Middle frontal gyrus (tissue), 1 donor: Measurements from ENCODE around the gene FAM120A.
"Not testable (repeated sequence)": the region's sequence is repeated elsewhere in the genome, so short reads cannot be mapped to it uniquely, and the experiment has no call there.

Experiments
- DNase-seq: peaks from one replicate; pipeline ENCODE4 v3.0.0-alpha.2; 2015; ENCODE audit warnings: low spot score; ENCODE audit errors: extremely low spot score

Gene FAM120A

DNA sequence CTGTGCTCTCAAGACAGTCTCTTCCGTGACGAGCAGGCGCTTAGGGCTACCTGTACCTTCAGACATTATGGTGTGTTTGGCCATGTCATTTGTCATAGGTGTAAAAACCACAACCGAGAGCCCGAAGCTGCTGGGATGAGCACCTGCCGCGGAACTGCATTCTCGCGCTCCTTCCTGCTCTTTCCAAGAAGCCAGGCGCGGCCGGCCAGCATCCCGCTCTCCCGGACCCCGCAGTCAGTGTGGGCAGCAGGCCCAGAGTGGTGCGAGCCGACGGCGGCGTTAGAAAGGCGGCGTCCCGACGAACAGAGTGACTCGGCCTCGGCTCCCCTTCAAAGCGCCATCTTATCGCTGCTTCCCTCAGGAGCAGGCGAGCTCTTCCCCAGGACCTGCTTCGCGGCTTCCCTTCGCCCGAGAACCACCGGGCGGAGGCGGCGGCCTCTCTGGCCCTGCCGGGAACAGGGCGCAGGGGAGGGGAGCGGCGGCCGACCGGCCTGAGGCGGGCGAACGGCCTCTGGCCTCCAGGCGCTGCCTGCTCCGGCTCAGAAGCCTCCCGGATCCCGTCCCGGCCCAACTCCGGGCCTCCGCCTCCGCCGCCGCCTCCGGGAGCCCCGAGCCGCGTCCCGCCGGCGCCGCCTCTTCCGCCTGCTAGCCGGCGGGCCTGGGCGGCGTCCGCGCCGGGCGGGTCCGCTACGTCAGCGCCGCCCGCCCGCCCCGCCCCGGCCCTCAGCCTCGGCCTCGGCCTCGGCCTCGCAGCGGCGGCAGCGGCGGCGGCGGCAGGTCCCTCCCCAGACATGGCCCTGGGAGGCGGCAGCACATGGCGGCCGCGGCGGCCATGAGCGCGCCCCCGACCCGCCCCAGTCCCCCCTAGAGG lies at the start of gene FAM120A:
Gene FAM120A, plus strand, starts transcription at position 741 of the 871 bp plus-strand sequence. CDS start 231 bp downstream, outside the sequence.
- peak; percentile 63 for DNase-seq

- no peak for DNase-seq
Measured at GRCh38 chr9:93406371-93406770, 45.1 kb upstream of the FAM120A start.

- DNase-seq = no peak
Measured at GRCh38 chr9:93413530-93413929, 38.0 kb upstream of the FAM120A start.

- DNase-seq = no peak
Measured at GRCh38 chr9:93415176-93415690, 36.3 kb upstream of the FAM120A start.

DNA sequence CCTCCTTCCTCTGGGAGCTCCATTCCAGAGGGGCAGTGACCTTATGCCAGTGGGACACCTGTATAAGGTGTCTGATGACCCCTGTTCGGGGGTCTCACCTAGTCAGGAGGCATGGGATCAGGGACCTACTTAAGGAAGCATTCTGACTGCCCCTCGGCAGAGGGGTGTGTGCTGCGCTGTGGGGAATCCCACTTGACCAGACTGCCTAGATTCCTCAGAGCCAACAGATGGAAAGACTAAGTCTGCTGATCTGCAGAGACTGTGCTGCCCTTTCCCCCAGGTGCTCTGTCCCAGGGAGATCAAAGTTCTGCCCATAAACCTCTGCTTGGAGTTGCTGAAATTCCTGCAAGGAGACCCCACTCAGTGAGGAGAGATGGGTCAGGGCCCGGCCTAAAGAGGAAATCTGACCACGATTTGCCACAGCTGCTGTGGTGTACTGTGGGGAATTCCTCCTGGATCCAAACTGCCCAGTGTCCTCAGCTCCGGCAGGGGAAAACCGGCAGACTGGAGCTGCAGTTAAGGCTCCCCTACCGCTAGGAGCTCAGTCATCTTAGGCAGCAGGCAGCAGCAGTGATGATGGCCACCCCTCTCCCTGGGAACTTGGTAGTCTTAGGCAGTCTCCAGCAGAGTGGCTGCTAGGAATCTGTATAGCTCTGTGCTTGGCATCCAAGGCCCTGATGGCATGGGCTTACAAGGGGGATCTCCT lies 34.8 kb upstream of the FAM120A start:
- no peak for DNase-seq

- no peak for DNase-seq
Measured at GRCh38 chr9:93417538-93417937, 33.9 kb upstream of the FAM120A start.

GRCh38 chr9:93419023-93419422 lies 32.5 kb upstream of the FAM120A start:
- no peak for DNase-seq

DNA sequence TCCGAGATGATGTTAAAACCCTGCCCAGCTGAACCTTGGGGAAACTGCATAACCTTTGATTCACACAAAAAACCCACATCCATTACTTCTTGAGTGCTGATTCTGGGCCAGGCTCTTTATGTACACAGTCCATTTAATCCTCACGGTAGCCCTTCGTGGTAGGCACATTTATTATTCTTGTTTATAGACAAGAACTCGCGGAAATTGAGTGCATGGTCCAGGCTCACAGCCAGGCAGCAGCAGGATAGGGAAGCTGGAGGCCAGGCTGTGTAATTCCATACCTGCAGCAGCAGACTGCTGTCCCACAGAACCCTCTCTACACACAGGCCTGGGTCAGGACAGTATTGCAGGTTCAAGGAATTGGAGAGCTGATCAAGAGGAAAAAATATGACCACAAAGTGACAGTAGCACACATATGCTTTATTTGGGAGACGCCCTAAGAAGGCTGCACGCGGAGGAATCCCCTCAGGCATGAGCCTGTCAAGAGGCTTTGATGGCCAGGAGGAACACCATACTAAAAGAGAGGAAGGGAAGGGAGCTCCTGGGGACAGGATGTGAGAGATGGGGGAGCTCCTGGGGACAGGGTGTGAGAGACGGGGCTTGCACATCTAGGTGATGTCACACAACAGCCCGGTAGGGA lies 28.4 kb upstream of the FAM120A start:
- DNase-seq = no peak

GRCh38 chr9:93427655-93428379 lies 23.7 kb upstream of the FAM120A start:
- DNase-seq = no peak

DNA sequence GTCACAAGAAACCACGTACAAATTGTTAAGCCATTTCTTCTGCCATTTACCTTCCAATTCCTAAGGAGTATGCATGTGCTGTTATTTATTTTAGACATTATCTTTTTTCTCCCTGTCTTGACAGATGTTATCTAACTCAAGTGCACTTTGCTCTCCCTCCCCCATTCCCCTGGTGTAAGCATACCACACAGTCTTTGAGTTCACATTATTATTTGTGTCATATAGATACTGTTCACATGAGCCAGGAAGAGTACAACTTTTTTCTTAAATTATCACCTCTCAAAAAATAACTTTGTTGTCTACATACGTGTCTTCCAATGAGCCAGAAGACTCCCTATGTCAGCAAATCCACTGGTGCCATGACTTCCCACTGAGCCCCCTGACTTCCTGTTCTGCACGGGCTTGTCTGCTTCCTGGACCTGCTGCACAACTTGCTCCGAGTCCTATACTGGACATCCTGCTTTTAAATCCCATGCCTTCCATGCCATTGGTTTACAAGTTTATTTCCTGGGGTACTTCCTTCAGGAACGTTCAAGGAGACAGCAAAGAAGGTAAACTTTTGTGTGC lies 19.9 kb upstream of the FAM120A start:
- DNase-seq = no peak

DNA sequence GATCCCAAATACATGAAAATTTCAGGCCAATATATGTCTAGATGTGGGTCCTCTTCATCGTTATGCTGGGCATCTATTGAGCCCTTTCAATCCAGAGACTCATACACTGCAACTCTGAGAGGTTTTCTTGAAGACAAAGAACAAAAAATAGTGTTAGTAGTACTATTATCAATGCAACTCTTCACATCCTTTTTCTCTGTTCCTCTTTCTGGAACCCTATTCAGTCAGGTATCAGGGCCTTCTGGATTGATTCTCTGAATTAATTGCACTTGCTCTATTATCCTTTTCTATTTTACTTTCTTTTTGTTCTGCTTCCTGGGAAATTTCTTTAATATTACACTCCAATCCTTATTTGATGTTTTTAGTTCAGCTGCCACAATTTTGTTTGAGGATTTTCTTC lies 18.5 kb upstream of the FAM120A start:
- no peak for DNase-seq

- no peak for DNase-seq
Measured at GRCh38 chr9:93434056-93434455, 17.4 kb upstream of the FAM120A start.

DNA sequence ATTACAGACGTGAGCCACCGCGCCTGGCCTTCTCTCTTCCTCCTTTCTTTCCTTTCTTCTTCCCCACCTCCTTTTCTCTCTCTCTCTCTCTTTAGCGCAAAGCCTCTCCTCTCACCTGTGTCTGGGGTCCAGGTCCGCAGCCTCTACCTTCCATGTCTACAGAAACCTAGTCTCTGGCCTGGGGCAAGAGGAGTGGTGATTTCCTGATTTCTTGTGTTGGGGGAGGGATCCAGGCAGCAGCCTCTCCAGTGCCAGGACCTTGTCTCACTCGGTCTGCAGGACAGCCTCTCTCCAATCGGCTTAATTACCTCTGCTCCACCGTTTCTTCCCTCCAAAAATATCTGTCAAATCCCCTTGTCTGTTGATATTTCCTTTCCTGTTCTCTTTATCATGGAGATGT lies 16.1 kb upstream of the FAM120A start:
- no peak for DNase-seq

DNA sequence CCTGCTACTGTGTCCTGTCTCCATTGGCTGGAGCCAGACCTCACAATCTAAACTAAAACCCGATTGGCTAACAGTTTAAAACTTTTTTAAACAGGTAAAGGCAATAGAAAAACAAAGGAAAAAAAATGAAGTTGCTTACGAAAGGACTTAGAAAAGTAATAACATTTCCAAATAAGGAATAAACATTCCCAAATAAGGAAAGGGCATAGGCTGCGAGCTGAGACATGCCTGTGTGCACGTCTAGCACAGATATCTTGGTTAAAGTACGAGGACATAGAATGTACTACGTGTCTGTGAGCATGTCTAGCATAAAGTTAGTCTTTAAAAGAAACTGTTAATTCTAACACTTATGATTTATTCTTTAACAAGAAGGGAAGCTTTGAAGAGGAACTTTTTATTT lies 15.3 kb upstream of the FAM120A start:
- DNase-seq = no peak

DNA sequence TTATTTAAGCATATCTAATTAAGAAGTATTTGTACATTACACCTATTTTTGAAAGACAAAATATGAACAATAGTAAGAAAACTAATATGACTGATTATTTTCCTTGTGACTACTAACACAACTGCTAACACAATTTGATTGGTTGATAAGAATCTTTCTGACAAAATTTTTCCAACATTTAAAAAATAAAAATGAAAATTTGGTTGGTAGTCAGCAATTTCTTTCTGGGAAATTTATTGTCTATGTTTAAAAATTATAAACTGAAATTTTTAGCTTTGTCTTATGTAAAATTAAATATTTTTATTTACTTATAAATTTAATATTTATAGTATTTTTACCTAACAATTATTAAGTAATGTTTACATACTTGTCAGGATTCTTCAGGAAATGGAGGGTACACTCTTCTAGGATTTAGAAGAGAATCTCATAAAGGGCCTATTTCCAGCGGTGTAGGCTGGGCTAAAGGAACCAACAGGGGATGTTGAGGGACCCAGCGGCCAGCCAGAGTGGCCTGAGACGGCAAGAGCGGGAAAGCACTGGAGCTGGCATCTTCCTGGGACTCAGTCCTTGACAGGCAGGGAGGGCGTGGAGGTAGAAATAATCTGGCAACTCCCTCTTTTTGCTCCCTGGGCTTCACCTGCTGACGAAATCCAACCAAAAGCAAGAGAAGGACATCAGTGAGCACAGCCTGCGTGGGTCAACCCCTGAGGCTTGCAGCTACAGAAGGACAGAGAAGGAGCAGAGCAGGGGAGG lies 14.7 kb upstream of the FAM120A start:
- no peak for DNase-seq

- no peak for DNase-seq
Measured at GRCh38 chr9:93437996-93438395, 13.5 kb upstream of the FAM120A start.

- DNase-seq = not testable (repeated sequence)
Measured at GRCh38 chr9:93439301-93439700, 12.2 kb upstream of the FAM120A start.

DNA sequence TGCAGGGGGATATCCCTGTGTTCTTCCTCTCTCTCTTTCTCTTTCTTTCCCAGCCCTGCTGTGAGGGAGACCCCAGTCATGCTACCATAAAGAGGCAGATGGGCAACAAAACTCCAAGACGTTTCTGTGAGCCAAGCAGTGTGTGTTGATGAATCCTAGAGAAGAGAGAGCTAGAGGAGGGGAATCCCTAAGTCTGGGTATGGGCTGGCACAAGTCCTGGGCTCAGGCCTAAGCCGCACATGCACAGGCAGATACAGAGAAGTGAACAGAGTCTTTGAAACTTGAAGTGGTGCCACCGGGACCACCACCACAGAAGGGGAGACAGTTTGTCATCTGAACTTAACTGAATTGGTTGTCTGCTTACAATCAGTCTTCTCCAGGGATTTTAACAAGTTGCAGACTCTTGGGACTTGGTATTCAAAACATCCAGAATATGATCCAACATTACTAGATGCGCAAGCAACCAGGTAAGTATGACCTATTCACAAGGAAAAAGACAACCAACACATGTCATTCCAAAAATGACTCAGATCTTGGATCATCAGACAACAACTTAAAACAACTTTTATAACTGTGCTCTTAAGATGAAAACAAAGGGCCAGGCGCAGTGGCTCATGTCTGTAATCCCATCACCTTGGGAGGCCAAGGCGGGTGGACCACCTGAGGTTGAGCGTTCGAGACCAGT lies 10.4 kb upstream of the FAM120A start:
- no peak for DNase-seq

GRCh38 chr9:93446073-93446472 lies 5.4 kb upstream of the FAM120A start:
- no peak for DNase-seq

DNA sequence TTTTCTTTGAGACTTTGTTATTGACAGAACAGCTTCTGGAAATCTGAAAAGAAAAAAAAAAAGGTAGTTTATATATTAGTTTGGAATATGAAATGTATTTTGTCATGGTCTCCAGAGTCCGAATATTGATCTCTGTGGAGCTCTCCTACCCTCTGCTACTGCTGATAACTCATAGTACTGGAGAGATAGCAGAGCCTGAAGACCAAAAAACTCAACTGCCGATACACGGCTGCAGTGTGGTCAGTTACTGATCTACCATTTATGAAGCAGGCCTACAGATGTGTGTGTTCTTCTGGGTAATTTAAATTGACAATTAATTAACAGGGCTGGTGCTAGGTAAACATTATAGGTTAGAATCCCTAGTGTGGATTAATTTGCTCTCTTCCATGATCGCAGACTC lies 3.8 kb upstream of the FAM120A start:
- DNase-seq = no peak
